ENCODE data around the gene ALPL. TPM values are rescaled to one million over a fixed set of nuclear protein-coding genes. Genes with fewer than 3 reads are reported as not detected.

Gene ALPL
- polyA plus RNA-seq, 3 donors = not detected

DNA sequence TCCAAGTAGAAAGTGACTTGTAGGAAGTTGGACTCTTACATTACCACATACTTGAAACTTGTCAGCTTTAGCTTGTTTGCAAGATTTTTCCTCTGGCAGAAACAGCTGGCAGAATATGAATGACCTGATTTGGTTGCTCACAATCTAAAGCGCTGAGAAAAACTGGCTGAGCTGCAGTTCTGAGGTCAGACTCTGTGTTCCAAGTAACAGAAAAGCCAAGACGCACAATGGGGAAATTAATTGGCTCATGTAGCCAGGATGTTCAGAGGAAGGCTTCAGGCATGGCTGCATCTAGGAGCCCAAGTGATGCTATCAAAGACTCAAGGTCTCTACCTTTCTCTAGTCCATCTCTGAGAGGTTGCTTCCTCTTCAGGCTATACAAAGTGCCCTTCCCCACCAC is 27.0 kb downstream of the ALPL start:
- H3K9me3 ChIP-seq (replicated peaks in 1 of 2; ENCODE audit: control insufficient read depth in 1 of 2, insufficient read depth in 1 of 2, low read length in 2 of 2) = no peaks in the 10 kb centered on the region
- no peak overlapping the region for H3K27ac ChIP-seq (ENCODE audit: low read depth in 1 of 2, low read length in 2 of 2)
- no peaks in the 10 kb centered on the region for H3K36me3 ChIP-seq (replicated peaks in 1 of 2; ENCODE audit: control insufficient read depth in 1 of 2, insufficient read depth in 2 of 2, low read length in 2 of 2)
- Mint-ChIP-seq H3K36me3 (no peaks in the 10 kb centered on the region), H3K27ac (no peak overlapping the region), H3K4me3 (no peak overlapping the region), H3K9me3 (peaks cover 0 to 4% (median 0%) of the 10 kb centered on the region in 7 donors), H3K27me3 (ENCODE audit: low read depth in 3 of 3) (peaks cover 24 to 70% (median 51%) of the 10 kb centered on the region in 3 donors), H3K4me1 (no peaks in the 10 kb centered on the region)
- H3K9ac ChIP-seq (ENCODE audit: insufficient read depth, low read length, poor library complexity, severe bottlenecking) = no peak overlapping the region
- H3K27me3 ChIP-seq (ENCODE audit: control insufficient read depth in 2 of 2, insufficient read depth in 2 of 2, low read length in 2 of 2) = peaks cover 0 to 21% of the 10 kb centered on the region in 2 donors
- intact Hi-C loops (cut with micrococcal nuclease) = no loop called here
- no peak for DNase-seq
- TF ChIP-seq, protein P1, sequence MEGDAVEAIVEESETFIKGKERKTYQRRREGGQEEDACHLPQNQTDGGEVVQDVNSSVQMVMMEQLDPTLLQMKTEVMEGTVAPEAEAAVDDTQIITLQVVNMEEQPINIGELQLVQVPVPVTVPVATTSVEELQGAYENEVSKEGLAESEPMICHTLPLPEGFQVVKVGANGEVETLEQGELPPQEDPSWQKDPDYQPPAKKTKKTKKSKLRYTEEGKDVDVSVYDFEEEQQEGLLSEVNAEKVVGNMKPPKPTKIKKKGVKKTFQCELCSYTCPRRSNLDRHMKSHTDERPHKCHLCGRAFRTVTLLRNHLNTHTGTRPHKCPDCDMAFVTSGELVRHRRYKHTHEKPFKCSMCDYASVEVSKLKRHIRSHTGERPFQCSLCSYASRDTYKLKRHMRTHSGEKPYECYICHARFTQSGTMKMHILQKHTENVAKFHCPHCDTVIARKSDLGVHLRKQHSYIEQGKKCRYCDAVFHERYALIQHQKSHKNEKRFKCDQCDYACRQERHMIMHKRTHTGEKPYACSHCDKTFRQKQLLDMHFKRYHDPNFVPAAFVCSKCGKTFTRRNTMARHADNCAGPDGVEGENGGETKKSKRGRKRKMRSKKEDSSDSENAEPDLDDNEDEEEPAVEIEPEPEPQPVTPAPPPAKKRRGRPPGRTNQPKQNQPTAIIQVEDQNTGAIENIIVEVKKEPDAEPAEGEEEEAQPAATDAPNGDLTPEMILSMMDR (IDR thresholded peaks at IDR 0.05) = no peak
- no peak overlapping the region for H2AFZ ChIP-seq (ENCODE audit: insufficient read depth, low read depth, low read length, poor library complexity, severe bottlenecking)
- no peak overlapping the region for H3K4me3 ChIP-seq (replicated peaks in 1 of 3; ENCODE audit: low read depth in 2 of 3, low read length in 3 of 3)
- no peaks in the 10 kb centered on the region for H3K4me1 ChIP-seq (ENCODE audit: control insufficient read depth in 1 of 2, insufficient read depth in 2 of 2, low read length in 2 of 2)
- 90% methylated on average over 2 of the region's 2 CpGs for WGBS (ENCODE audit: insufficient coverage)
- no peaks in the 10 kb centered on the region for H4K20me1 ChIP-seq (ENCODE audit: insufficient read depth, low read length)
- H3K4me2 ChIP-seq (replicated peaks; ENCODE audit: extremely low read depth, low read length, poor library complexity, severe bottlenecking) = no peak overlapping the region
- no peaks in the 10 kb centered on the region for H3K79me2 ChIP-seq (ENCODE audit: insufficient read depth, low read length)

DNA sequence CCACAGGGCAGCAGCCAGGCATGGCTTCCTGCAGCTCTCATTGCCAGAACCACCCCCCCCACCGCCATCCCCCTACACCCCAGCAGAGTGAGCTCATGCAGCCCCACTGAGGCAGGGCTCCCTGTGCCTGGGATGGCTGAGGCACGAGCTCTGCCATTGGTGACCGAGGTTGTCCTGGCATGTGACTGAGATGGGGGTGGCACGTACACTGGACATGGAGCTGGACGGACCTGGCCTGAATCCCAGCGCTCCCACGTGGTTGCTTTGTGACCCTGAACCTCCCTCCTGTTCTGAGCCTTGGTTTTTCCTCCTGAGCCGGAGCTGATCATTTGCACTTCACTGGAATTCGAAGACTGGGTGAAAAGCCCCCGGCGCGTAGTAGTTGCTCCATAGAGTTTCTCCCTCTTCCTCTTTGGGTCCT is 28.3 kb downstream of the ALPL start:
- Mint-ChIP-seq H3K36me3 (no peaks in the 10 kb centered on the region), H3K4me1 (no peaks in the 10 kb centered on the region), H3K27ac (no peak overlapping the region), H3K27me3 (ENCODE audit: low read depth in 3 of 3) (peaks cover 20 to 62% (median 41%) of the 10 kb centered on the region in 3 donors), H3K9me3 (peaks cover 0 to 4% (median 0%) of the 10 kb centered on the region in 7 donors), H3K4me3 (peak overlapping the region in 1 of 2 donors; percentile 50)
- H3K4me1 ChIP-seq (ENCODE audit: control insufficient read depth in 1 of 2, insufficient read depth in 2 of 2, low read length in 2 of 2) = no peaks in the 10 kb centered on the region
- H4K20me1 ChIP-seq (ENCODE audit: insufficient read depth, low read length) = no peaks in the 10 kb centered on the region
- intact Hi-C loops (cut with micrococcal nuclease) = no loop called here
- H3K79me2 ChIP-seq (ENCODE audit: insufficient read depth, low read length) = no peaks in the 10 kb centered on the region
- H3K9ac ChIP-seq (ENCODE audit: insufficient read depth, low read length, poor library complexity, severe bottlenecking) = no peak overlapping the region
- 68% methylated on average over 11 of the region's 12 CpGs for WGBS (ENCODE audit: insufficient coverage)
- H3K36me3 ChIP-seq (replicated peaks in 1 of 2; ENCODE audit: control insufficient read depth in 1 of 2, insufficient read depth in 2 of 2, low read length in 2 of 2) = no peaks in the 10 kb centered on the region
- no peak overlapping the region for H3K27ac ChIP-seq (ENCODE audit: low read depth in 1 of 2, low read length in 2 of 2)
- no peaks in the 10 kb centered on the region for H3K9me3 ChIP-seq (replicated peaks in 1 of 2; ENCODE audit: control insufficient read depth in 1 of 2, insufficient read depth in 1 of 2, low read length in 2 of 2)
- H3K27me3 ChIP-seq (ENCODE audit: control insufficient read depth in 2 of 2, insufficient read depth in 2 of 2, low read length in 2 of 2) = peaks cover 0 to 21% of the 10 kb centered on the region in 2 donors
- no peak overlapping the region for H2AFZ ChIP-seq (ENCODE audit: insufficient read depth, low read depth, low read length, poor library complexity, severe bottlenecking)
- no peak overlapping the region for H3K4me2 ChIP-seq (replicated peaks; ENCODE audit: extremely low read depth, low read length, poor library complexity, severe bottlenecking)
- DNase-seq = no peak
- no peak overlapping the region for H3K4me3 ChIP-seq (replicated peaks in 1 of 3; ENCODE audit: low read depth in 2 of 3, low read length in 3 of 3)
- TF ChIP-seq, protein P1 (IDR thresholded peaks at IDR 0.05) = no peak
